Heart right ventricle (tissue), 16 donors: ENCODE data around the gene CMA1. TPM values are rescaled to one million over a fixed set of nuclear protein-coding genes. Genes with fewer than 3 reads are reported as not detected.
"Not testable (repeated sequence)": the region's sequence is repeated elsewhere in the genome, so short reads cannot be mapped to it uniquely, and the experiment has no call there.

Source experiments
- ATAC-seq, 8 donors: fragments of 200-7000 bp; cut with Tn5 transposase; one replicate each; pipeline ENCODE4 v1.9.1; 2020; ENCODE audit warnings: mild to moderate bottlenecking in 8 of 8, moderate library complexity in 8 of 8, moderate number of reproducible peaks in 1 of 8
- DNase-seq, 2 donors: peaks; one replicate each; pipeline ENCODE4 v3.0.0-alpha.2; 2020
- H3K27ac ChIP-seq, 10 donors: fragments of 200-600 bp; sonication (generic) in 2 of 10; one replicate each; pipeline versions ENCODE4 v1.5.0 to v1.8.0; 2020 to 2022; ENCODE audit warnings: mild to moderate bottlenecking in 3 of 10
- H3K27me3 ChIP-seq, 7 donors: fragments of 200-600 bp; one replicate each; pipeline ENCODE4 v1.8.0; 2021 to 2022; ENCODE audit warnings: mild to moderate bottlenecking in 2 of 7
- H3K36me3 ChIP-seq, 9 donors: fragments of 200-600 bp; sonication (generic) in 1 of 9; one replicate each; pipeline versions ENCODE4 v1.5.0 to v1.8.0; 2020 to 2022; ENCODE audit warnings: mild to moderate bottlenecking in 2 of 9
- H3K4me1 ChIP-seq, 9 donors: fragments of 200-600 bp; sonication (generic) in 1 of 9; one replicate each; pipeline versions ENCODE4 v1.5.0 to v1.8.0; 2020 to 2022; ENCODE audit warnings: mild to moderate bottlenecking in 4 of 9
- H3K4me3 ChIP-seq, 10 donors: fragments of 200-600 bp; sonication (generic) in 2 of 10; one replicate each; pipeline versions ENCODE4 v1.5.0 to v1.8.0; 2020 to 2022; ENCODE audit warnings: mild to moderate bottlenecking in 7 of 10, moderate library complexity in 2 of 10
- H3K9me3 ChIP-seq, 11 donors: fragments of 200-600 bp in 10 of 11; sonication (generic) in 2 of 11; one replicate each; pipeline versions ENCODE4 v1.5.0 to v1.8.0; 2013 to 2022; ENCODE audit warnings: mild to moderate bottlenecking in 2 of 11, control low read depth in 1 of 11, moderate library complexity in 1 of 11
- CTCF ChIP-seq, 9 donors: fragments of 200-600 bp; sonication (generic) in 2 of 9; IDR thresholded peaks; one replicate each; pipeline versions ENCODE4 v1.5.0 to v1.8.0; 2021 to 2022; ENCODE audit warnings: antibody characterized with exemption in 9 of 9, mild to moderate bottlenecking in 5 of 9, moderate library complexity in 1 of 9
- WGBS, 2 donors: extraction: QIAGEN DNeasy Blood & Tissue Kit; methylation state at CpG; one replicate each; pipeline ENCODE4 v1.1.7; 2013; ENCODE audit warnings: inconsistent platforms in 1 of 2; 5-methylcytosine and 5-hydroxymethylcytosine counted together
- intact Hi-C, 10 donors: fragments of 100-400 bp; cut with DNase I; formaldehyde crosslinking; loops; one replicate each; pipeline versions ENCODE4 v1.11.1 to v1.14.2; 2022
- polyA plus RNA-seq, 2 donors: library from polyadenylated mRNA; stranded (reverse); fragments of 200-250 nt; gene quantifications; one replicate each; pipeline ENCODE4 v1.2.3, GENCODE V29; 2013
- total RNA-seq, 10 donors: library from RNA; stranded (reverse); fragmentation: NEBNext Ultra II Directional in 3 of 10; extraction: Animal tissue kit (Norgen Biotek cat#: 25700) in 3 of 10; gene quantifications; one replicate each; pipeline versions ENCODE4 v1.2.1 to v1.2.4, GENCODE V29; 2021 to 2023
- donor health status: Arrhythmogenic right ventricular cardiomyopathy.
- donor health status: ischemic (EF 13 %, LVEDD 7.1; RV severe dilation, severe dysfunction).
- donor health status: healthy with polysubstance abuse.
- donor health status: DM: no; HTN: yes; CAD: no.
- donor health status: DM: no; HTN: no; CAD: no.
- donor health status: ischemic (EF 25% LVEDD 6.9; RV normal size, moderate dysfunction).
- donor health status: ischemic (EF 25% LVEDD 5.7; RV mildly dilated, moderate dysfunction).
- donor health status: healthy.
- donor health status: DM: yes; HTN: yes; CAD: no.
- donor health status: Ischemic cardiomyopathy.
- donor health status: ischemic (EF 35%, LVEDD 5.7; RV mildly dilated, moderate dysfunction).
- donor health status: nonischemic (EF 11% LVEDD 7.7; RV severe dilation, severe dysfunction).
- donor health status: DM: yes; HTN: yes; CAD: no.
- donor health status: PGD.
- donor health status: ischemic (EF 29% LVEDD 5.4; RV normal size, mild dysfunction).
- donor health status: nonischemic (EF 23%, LVEDD 6.1; RV moderate dilation, normal function).

CMA1 gene
- total and polyA plus RNA-seq, 12 donors: 0.13 to 1.4 (median 0.70) TPM; not detected in 3

GRCh38 chr14:24513009-24513408 lies 4.9 kb upstream of the CMA1 start:
- ATAC-seq (no peak), DNase-seq (no peak)
- TF ChIP-seq CTCF (IDR thresholded peaks at IDR 0.05): no peak
- Histone ChIP-seq H3K4me3 (no peak overlapping the region), H3K36me3 (no peaks in the 10 kb centered on the region), H3K9me3 (no peaks in the 10 kb centered on the region), H3K4me1 (no peaks in the 10 kb centered on the region), H3K27ac (no peak overlapping the region), H3K27me3 (peaks cover 0 to 7% (median 0%) of the 10 kb centered on the region in 7 donors)
- 6 to 9% methylated on average over 2 of the region's 2 CpGs for WGBS, 2 donors
- intact Hi-C loops: no loop called here

- no peak for DNase-seq
- Histone ChIP-seq H3K4me3 (no peak overlapping the region), H3K27me3 (peaks cover 0 to 7% (median 0%) of the 10 kb centered on the region in 7 donors), H3K36me3 (no peaks in the 10 kb centered on the region), H3K4me1 (no peaks in the 10 kb centered on the region), H3K9me3 (no peaks in the 10 kb centered on the region), H3K27ac (no peak overlapping the region)
- TF ChIP-seq CTCF (IDR thresholded peaks at IDR 0.05): no peak
- intact Hi-C loops: no loop called here
- 74 to 80% methylated on average over 6 of the region's 6 CpGs for WGBS, 2 donors
- no peak for ATAC-seq
Observed at GRCh38 chr14:24506443-24506842, 1.6 kb downstream of the CMA1 start.

- no peak for TF ChIP-seq CTCF (IDR thresholded peaks at IDR 0.05)
- intact Hi-C loops: no loop called here
Observed at GRCh38 chr14:24504425-24504950, 3.6 kb downstream of the CMA1 start.

GRCh38 chr14:24491586-24492408 lies 16.3 kb downstream of the CMA1 start:
- H3K4me3 ChIP-seq, intact Hi-C loops, H3K36me3 ChIP-seq, H3K9me3 ChIP-seq, H3K27me3 ChIP-seq, ATAC-seq, H3K27ac ChIP-seq, H3K4me1 ChIP-seq, DNase-seq: not testable (repeated sequence)
- 73% methylated on average over 19 of the region's 19 CpGs for WGBS, 2 donors

More at GRCh38 chr14:24504425-24504950, 3.6 kb downstream of the CMA1 start:
- H3K27me3 ChIP-seq: peaks cover 0 to 7% (median 0%) of the 10 kb centered on the region in 7 donors
- no peaks in the 10 kb centered on the region for H3K36me3 ChIP-seq
- H3K27ac ChIP-seq: no peak overlapping the region
- H3K4me1 ChIP-seq: no peaks in the 10 kb centered on the region
- H3K9me3 ChIP-seq: no peaks in the 10 kb centered on the region
- ATAC-seq (no peak), DNase-seq (no peak)
- 71 to 80% methylated on average over 5 of the region's 5 CpGs for WGBS, 2 donors
- no peak overlapping the region for H3K4me3 ChIP-seq
